SK-N-DZ (cell line): Measurements from ENCODE around the gene DGKZ. TPM values are rescaled to one million over a fixed set of nuclear protein-coding genes. Genes with fewer than 3 reads are reported as not detected.
"Not testable (repeated sequence)": the region's sequence is repeated elsewhere in the genome, so short reads cannot be mapped to it uniquely, and the experiment has no call there.

Source experiments
- DNase-seq: peaks from one replicate; pipeline ENCODE4 v3.0.0-alpha.2; 2015; ENCODE audit warnings: low spot score
- polyA plus RNA-seq, 2 experiments: library from polyadenylated mRNA; depleted of rRNA; stranded (reverse); fragments of >200 nt; gene quantifications; 2 replicates each; pipeline ENCODE4 v1.2.3, GENCODE V29; 2014

Gene DGKZ, protein sequence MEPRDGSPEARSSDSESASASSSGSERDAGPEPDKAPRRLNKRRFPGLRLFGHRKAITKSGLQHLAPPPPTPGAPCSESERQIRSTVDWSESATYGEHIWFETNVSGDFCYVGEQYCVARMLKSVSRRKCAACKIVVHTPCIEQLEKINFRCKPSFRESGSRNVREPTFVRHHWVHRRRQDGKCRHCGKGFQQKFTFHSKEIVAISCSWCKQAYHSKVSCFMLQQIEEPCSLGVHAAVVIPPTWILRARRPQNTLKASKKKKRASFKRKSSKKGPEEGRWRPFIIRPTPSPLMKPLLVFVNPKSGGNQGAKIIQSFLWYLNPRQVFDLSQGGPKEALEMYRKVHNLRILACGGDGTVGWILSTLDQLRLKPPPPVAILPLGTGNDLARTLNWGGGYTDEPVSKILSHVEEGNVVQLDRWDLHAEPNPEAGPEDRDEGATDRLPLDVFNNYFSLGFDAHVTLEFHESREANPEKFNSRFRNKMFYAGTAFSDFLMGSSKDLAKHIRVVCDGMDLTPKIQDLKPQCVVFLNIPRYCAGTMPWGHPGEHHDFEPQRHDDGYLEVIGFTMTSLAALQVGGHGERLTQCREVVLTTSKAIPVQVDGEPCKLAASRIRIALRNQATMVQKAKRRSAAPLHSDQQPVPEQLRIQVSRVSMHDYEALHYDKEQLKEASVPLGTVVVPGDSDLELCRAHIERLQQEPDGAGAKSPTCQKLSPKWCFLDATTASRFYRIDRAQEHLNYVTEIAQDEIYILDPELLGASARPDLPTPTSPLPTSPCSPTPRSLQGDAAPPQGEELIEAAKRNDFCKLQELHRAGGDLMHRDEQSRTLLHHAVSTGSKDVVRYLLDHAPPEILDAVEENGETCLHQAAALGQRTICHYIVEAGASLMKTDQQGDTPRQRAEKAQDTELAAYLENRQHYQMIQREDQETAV
- polyA plus RNA-seq (2014; cell fraction: cytosol; rRNA removed) = 54.5 and 58.7 TPM in 2 replicates
- 148 and 162 TPM in 2 replicates for polyA plus RNA-seq (2014; cell fraction: nucleus; rRNA removed)

DNA sequence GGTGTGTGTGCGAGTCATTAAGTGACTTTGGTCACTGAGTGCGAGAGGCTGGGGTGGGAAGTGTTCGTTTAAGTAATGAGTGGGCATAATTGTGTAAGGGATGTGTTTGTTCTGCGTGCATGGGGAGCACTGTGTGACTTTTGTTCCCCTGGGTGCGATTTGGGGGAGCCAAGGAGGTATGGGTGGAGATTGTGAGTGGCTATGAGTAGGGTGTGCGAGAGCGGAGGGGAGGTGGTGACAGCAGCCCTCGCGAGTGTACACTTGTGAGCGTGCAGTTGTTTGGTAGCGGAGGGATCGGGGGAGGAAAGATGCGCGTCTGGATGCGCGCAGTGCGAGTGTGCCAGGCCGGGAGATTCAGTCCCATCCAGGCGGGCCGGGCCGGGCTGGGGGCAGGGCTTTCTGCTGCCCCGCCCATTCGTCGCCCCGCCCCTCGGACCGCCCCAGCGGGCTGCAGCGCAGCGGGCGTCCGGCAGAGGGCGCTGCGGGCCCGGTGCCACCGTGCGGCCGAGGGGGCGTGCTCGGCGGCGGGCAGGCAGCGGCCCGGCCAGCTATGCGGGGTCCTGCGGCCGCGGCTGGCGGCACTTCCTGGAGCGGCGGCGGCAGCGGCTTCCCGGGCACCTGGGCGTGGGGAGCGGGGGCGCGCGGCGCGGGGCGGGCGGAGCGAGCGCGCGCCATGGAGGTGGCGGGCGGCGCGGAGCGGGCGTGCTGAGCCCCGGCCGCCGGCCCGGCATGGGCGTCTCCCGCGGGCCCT lies at the start of gene DGKZ:
Gene DGKZ (plus strand): TSS at position 578 of the 751 bp plus-strand sequence. CDS start 197 bp downstream, outside the sequence.
- DNase-seq = peak; percentile 78

DNA sequence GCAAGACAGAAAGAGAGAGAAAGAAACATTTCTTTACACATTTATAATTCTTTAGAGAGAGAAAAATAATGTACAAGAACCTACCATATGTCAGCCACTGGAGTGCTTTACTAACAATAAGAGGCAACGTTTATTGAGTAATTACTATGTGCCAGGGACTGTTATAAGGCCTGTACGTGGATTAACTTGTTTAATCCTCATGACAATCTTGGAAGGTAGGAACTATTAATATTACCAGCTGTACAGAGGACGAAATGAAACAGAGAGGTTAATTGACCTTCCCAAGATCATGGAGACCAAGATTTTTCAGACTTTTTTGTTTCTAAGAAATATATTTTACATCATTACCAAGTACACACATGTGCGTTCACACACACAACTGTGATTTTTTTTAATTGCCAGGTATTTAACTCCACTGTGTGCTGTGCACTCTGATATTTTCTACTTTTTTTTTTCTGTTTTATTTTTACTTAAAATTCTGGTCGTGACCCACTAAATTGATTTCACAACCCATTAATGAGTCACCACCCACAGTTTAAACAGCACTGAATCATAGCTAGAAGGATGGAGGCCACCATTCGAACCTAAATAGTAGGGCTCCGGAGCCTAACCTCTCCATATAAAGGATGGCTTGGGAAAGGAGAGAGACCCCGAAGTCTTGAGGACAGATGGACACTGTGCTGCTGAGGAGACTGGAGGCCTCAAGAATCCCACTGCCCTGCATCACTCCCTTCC lies 48.4 kb upstream of the DGKZ start:
- no peak for DNase-seq

DNA sequence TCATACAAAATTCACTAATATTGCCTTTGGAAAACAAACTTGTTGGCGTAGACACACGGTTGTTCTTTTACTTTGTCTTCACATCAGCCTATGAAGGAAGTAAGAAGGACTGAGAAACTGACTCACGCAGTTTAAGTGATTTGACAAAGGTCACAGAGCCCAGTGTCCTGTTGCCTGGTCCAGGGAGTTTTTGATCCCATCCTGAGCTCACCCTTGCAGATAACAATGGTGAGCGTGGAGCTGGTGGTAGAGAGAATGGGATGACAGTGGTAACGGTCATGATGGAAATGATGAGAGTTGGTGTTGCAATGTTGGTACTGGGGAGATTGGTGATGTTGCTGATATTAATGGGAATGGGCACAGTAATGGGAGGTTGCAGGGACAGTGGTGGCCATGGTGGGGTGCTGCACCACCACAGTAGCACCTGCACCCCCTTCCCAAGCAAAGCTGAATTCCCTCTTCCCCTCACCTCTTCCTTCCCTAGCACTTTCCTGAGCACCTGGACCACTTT lies 47.8 kb upstream of the DGKZ start:
- no peak for DNase-seq

DNA sequence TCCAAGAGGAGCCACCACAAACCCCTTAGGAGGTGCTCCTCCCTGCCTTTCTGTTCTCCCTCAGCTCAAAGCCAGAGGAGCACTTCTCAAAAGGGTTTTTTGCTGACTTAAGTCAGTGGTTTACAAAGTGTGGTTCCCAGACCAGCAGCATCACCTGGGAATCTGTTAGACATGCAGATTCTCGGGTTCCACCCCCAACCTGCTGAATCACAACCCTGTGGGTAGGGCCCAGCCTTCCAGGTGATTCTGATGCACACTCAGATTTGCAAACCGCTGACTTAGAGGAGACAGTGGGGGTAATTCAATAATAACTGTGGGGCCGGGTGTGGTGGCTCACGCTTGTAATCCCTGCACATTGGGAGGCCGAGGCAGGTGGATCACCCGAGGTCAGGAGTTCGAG lies 47.0 kb upstream of the DGKZ start:
- no peak for DNase-seq

DNA sequence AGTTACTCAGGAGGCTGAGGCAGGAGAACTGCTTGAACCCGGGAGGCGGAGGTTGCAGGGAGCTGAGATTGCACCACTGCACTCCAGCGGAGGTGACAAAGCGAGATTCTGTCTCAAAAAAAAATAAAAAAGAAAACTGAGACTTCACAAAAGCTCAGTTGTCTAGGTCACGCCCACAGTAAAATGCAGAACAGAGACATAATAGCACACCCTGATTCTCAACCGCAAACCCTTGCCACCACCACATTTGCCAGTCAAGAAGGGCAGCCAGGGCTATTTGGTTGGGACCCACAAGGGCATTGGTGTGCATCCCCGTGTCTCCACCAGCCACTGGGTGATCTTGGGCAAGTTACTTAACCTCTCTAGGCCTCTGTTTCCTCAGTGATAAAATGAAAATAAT lies 44.4 kb upstream of the DGKZ start:
- no peak for DNase-seq

DNA sequence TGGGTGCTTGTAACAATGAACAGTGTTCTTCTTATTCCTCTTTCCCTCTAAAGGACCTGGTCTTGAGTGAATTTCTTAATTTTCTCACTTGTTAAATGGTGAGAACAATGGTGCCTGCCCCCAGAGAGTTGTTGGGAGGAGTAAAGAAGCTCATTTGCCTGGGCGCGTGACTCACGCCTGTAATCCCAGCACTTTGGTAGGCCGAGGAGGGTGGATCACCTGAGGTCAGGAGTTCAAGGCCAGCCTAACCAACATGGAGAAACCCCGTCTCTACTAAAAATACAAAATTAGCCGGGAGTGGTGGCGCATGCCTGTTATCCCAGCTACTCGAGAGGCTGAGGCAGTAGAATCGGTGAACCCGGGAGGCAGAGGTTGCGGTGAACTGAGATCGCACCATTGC lies 43.2 kb upstream of the DGKZ start:
- not testable (repeated sequence) for DNase-seq

DNA sequence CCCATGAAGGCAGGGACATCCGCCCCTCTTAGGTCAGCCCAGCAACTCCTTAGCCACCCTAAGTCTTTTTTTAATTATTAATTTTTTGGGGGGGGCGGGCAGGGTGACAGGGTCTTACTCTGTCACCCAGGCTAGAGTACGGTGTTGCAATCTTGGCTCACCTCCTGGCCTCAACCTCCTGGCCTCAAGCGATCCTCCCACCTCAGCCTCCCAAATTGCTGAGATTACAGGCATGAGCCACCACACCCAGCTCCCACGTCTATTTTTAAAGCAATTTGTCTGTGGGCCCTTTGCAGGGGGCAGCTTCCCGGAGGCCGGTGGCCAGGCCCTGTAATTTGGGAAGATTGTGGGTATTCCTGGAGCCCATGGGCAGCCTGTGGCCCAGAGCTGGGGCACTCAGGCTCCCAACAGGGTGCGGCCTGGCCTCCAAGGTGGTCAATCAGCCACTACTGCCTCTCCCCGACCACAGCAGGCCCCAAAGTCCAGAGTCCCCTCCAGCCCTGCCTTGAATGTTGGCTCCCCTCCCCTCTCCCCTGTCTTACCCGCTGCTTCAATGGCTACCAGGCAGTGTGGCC lies 42.6 kb upstream of the DGKZ start:
- no peak for DNase-seq

DNA sequence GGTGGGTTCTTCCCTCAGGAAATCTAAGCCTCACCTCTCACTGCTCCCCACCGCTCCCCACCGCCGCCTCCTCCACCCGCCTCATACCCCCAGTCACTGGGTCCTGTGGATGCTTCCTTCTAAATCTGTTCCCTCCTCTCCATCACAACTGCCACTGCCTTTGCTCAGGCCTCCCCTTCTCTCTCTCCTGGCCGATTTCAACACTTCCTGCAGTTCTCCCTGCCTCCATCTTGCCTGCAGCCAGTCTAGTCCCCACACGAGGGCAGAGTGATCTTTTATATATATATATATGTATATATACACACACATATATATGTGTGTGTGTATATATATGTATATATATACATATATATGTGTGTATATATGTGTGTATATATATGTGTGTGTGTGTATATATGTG lies 42.0 kb upstream of the DGKZ start:
- no peak for DNase-seq

DNA sequence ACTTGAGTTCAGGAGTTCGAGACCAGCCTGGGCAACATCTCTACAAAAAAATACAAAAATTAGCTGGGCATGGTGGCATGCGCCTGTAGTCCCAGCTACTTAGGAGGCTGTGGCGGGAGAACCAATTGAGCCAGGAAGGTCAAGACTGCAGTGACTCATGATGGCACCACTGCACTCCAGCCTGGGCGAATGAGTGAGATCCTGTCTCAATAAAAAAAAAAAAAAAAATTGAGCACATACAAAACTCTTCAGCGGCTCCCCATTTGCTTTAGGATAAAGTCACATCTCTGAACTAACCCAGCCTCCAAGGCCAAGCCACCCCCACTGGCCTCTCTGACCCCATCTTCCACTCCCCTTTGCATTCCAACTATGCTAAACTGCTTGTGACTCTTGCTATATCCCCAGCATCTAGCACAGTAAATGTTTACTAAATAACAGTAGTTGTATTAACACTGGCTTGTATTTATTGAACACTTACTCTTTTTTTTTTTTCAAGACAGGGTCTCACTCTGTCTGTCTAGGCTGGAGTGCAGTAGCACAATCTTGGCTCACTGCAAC lies 40.9 kb upstream of the DGKZ start:
- no peak for DNase-seq

DNA sequence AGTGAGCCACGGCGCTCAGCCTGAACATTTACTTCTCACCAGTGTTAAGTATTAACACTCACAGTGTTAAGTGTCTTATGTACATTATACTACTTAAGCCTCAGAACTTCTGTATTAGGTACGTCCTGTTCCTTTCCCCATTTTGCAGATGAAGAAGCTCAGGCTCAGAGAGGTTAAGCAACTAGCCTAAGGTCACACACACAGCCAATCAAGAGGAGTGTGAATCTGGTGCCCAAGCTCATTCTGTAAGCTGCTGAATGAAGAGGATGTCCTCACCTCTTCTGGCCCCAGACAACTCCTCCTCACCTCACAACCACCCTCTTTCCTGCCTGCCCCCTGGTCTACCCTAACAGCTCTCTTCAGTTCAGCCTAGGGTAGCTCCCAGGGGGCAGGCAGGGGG lies 39.9 kb upstream of the DGKZ start:
- no peak for DNase-seq

DNA sequence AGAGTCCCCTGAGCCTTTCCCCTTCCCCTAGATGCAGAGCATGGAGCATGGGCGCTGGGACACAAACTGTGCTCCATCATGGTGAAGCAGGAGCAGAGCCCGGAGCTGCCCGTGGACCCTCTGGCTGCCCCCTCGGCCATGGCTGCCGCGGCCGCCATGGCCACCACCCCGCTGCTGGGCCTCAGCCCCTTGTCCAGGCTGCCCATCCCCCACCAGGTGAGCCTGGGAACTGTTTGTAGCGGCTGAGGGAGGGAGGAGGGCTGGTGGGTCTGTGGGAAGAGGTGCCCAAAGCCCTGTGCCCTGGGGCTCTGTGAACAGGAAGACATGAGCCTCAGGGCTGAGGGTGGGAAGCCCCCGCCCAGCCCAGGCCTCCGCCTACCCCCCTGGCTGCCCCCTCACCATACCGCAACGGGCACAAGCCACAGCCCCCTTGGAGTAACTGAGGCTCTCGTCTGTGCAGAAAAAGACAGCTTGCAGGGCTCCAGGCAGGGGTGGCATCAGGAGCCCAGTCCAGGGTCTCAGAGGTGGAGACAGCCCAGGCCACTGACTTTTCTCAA lies 39.4 kb upstream of the DGKZ start:
- DNase-seq = no peak

DNA sequence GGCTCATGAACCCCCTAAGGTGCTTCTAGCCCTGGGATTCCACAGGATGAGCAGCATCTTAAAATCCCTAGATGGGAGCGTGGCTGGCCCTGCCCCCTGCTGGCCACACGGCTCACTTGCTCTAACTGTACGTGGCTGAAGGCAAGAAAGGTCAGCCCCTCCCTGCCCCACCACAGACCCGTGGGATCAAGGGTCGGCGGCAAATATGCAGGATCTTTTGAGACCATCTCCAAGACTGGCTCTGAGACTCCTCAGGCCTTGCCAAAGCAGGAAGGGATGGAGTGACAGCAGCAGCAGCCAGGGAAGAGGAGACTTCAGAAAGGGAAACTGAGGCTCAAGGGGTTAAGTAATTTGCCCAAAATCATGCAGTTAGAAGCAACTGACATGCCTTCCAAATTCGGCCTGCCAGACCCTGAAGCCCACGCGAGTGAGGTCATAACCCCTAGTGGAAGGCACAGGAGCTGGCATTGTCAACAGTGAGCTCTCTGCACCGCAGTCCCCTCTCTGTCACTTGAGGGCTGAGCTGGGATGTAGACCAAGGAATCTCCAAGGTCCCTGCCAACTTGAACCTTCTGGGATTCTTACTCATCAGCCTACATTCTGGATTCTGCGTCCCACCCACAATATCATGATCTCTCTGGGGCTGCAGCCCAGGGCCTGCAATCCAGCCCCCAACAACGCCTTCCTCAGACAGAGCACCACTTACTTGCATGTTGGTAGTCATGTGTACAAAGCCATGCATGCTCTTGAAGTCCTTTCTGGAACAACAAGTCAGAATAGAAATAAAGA lies 38.4 kb upstream of the DGKZ start:
- peak; percentile 66 for DNase-seq

DNA sequence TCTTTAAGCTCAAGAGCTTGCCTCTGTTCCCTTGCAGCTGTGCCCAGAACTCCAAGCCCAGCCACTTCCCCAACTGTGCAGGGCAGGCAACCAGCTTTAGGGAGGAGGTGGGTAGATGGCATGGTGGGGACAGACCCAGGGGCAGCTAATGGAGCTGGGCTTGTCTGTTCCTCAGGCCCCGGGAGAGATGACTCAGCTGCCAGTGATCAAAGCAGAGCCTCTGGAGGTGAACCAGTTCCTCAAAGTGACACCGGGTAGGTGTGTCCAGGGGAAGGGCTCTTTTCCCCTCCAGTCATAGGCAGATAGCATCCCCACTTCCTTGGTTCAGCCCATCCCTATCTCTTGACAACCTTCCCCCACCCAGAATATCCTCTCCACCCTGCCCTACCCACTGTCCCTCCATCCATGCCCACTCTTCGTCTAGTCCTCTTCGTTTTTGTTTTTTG lies 37.4 kb upstream of the DGKZ start:
- DNase-seq = no peak

DNA sequence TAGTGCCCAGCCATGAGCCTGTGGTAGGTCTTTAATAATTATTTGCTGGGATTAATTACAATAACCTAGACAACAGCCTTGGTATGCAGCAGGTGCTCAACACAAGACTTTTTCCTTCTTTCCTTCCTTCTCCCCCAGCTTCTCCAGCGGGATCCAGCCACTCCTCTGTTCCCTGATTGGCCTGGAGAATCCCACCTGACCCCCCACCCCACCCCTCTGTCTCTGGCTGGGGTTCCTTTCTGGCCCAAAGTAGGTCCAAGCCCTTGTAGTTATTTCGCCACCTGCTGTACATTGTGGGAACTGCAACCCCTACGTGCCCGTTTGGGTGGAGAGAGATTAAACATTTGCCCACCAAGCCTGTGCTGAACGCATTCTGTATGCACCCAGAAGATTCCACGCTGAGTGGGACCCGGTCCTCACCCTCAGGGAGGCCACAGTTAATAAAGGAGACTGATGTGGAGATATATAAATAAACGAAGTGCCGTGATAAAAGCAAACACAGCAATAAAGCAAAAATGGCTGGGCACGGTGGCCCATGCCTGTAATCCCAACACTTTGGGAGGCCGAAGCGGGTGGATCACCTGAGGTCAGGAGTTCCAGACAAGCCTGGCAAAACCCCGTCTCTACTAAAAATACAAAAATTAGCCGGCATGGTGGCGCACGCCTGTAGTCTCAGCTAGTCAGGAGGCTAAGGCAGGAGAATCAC lies 32.1 kb upstream of the DGKZ start:
- peak; percentile 71 for DNase-seq

DNA sequence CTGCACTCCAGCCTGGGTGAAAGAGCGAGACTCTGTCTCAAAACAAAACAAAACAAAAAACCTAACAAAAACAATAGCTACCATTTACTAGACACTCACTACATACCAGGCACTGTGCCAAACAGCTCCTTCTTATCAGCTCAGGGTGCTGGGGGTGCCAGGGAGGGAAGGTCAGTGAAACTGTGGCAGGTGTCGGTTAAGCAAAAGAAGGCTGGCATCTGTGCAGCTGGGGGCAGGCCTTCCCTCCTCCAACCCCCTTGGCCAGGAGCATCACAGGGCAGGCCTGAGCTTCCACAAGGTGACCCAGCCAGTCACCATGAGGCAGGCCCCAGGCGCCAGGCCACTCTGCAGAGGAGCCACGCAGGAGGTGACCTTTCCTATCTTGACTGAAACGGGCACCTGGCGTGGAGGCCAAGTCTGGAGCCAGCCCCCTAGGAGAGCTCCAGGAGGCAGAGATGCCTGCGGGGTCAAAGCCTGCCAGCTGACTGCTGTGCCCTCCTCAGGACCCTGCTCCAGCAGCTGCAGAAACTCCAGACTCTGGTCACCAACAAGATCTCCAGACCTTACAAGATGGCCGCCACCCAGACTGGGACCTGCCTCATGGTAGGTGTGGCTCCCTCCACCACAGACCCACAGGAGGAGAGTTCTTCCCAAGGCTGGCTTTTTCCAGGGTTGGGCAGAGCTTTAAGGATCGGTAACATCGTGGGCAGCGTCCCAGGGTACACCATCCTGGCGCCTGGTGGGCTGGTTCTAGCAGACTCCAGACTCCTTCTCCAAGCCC lies 31.3 kb upstream of the DGKZ start:
- DNase-seq = no peak

DNA sequence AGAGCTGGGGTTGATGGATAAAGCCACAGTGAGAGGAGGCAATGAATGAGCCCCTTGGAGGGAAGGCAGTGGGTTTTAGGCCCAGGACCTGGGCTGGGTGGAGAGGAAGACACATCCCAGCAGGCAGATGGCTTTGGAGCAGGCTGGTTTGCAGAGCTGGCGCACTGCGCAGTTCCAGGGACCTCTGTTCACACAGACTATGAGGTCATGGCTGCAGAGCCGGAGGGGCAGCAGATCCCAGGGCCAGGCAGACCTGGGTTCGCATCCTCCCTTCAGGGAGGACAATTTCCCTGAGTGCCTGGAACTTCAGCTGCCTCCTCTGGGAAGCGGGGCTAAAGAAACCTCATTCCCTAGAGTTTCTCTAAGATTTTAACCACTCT lies 28.2 kb upstream of the DGKZ start:
- no peak for DNase-seq

DNA sequence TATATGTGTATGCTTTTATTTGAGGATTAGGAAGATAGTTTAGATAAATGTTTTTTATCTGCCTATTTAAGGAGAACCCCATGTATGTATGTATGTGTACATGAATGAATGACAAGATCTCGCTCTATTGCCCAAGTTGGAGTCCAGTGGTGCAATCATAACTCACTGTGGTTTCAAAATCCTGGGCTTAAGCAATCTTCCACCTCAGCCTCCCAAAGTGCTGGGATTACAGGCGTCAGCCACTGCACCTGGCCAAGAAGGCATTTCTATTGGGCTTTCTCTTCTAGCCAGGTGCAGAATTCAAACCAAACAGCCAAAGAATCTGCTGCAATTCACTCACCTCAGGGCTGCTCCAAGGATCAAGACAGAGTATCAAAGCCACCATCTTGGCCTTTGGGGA lies 25.5 kb upstream of the DGKZ start:
- no peak for DNase-seq
